HG02678 (cell line): ENCODE measurements around the gene LRRC8C.
"Not testable (repeated sequence)": the region's sequence is repeated elsewhere in the genome, so short reads cannot be mapped to it uniquely, and the experiment has no call there.

Source experiments
- ATAC-seq: cut with Tn5 transposase; IDR thresholded peaks from one replicate; pipeline ENCODE4 v1.9.1; 2021; ENCODE audit warnings: mild to moderate bottlenecking, moderate library complexity; ENCODE audit not compliant: unreplicated experiment

Gene LRRC8C

GRCh38 chr1:89632657-89633247 lies at the start of gene LRRC8C:
LRRC8C (plus strand) TSS chr1:89633120; CDS start chr1:89686474, 53,354 bp downstream.
- peak; percentile 84 for ATAC-seq

GRCh38 chr1:89584211-89584610 lies 48.7 kb upstream of the LRRC8C start:
- no peak for ATAC-seq

GRCh38 chr1:89584781-89585180 lies 48.1 kb upstream of the LRRC8C start:
- no peak for ATAC-seq

GRCh38 chr1:89587729-89588161 lies 45.2 kb upstream of the LRRC8C start:
- no peak for ATAC-seq

- ATAC-seq, result no peak
Observed at GRCh38 chr1:89588480-89588879, 44.4 kb upstream of the LRRC8C start.

GRCh38 chr1:89589515-89589914 lies 43.4 kb upstream of the LRRC8C start:
- ATAC-seq, result no peak

- ATAC-seq, result no peak
Observed at GRCh38 chr1:89590341-89591080, 42.4 kb upstream of the LRRC8C start.

- ATAC-seq, result not testable (repeated sequence)
Observed at GRCh38 chr1:89592861-89593302, 40.0 kb upstream of the LRRC8C start.

GRCh38 chr1:89594096-89594740 lies 38.7 kb upstream of the LRRC8C start:
- no peak for ATAC-seq

GRCh38 chr1:89596698-89597097 lies 36.2 kb upstream of the LRRC8C start:
- no peak for ATAC-seq

GRCh38 chr1:89598450-89599331 lies 34.2 kb upstream of the LRRC8C start:
- ATAC-seq, result no peak

GRCh38 chr1:89599332-89599630 lies 33.6 kb upstream of the LRRC8C start:
- ATAC-seq, result no peak

GRCh38 chr1:89600451-89601224 lies 32.3 kb upstream of the LRRC8C start:
- no peak for ATAC-seq

GRCh38 chr1:89602871-89603404 lies 30.0 kb upstream of the LRRC8C start:
- no peak for ATAC-seq

GRCh38 chr1:89603651-89604413 lies 29.1 kb upstream of the LRRC8C start:
- no peak for ATAC-seq

GRCh38 chr1:89604414-89604735 lies 28.5 kb upstream of the LRRC8C start:
- ATAC-seq, result no peak

- no peak for ATAC-seq
Observed at GRCh38 chr1:89605692-89606091, 27.2 kb upstream of the LRRC8C start.

GRCh38 chr1:89606227-89606980 lies 26.5 kb upstream of the LRRC8C start:
- ATAC-seq, result no peak

- ATAC-seq, result no peak
Observed at GRCh38 chr1:89607156-89607555, 25.8 kb upstream of the LRRC8C start.
